Colonic mucosa (tissue), 4 donors: ENCODE data around the gene NKIRAS1. TPM values are rescaled to one million over a fixed set of nuclear protein-coding genes. Genes with fewer than 3 reads are reported as not detected.

Source experiments
- DNase-seq: peaks from one replicate; pipeline ENCODE4 v3.0.0-alpha.2; 2020
- H3K27ac ChIP-seq: fragments of 200-600 bp; one replicate; pipeline ENCODE4 v1.8.0; 2021
- H3K27me3 ChIP-seq: fragments of 200-600 bp; one replicate; pipeline ENCODE4 v1.8.0; 2021
- H3K36me3 ChIP-seq: fragments of 200-600 bp; one replicate; pipeline ENCODE4 v1.8.0; 2021
- H3K4me1 ChIP-seq: fragments of 200-600 bp; one replicate; pipeline ENCODE4 v1.8.0; 2021; ENCODE audit warnings: mild to moderate bottlenecking
- H3K4me3 ChIP-seq: fragments of 200-600 bp; one replicate; pipeline ENCODE4 v1.8.0; 2021
- H3K9ac ChIP-seq, 2 donors: one replicate each; pipeline ENCODE4 v1.7.0; 2013; ENCODE audit warnings: control low read depth in 2 of 2, low read depth in 2 of 2, low read length in 2 of 2
- H3K9me3 ChIP-seq: fragments of 200-600 bp; one replicate; pipeline ENCODE4 v1.8.0; 2021
- intact Hi-C: fragments of 100-400 bp; cut with DNase I; formaldehyde crosslinking; loops from one replicate; pipeline ENCODE4 v1.14.1; 2022
- total RNA-seq, 2 donors: library from RNA; stranded (reverse); fragmentation: NEBNext Ultra II Directional in 1 of 2; extraction: Animal tissue kit (Norgen Biotek cat#: 25700) in 1 of 2; gene quantifications; one replicate each; pipeline ENCODE4 v1.2.1, GENCODE V29; 2021
- TF ChIP-seq, protein P1 (sequence below): fragments of 200-600 bp; IDR thresholded peaks from one replicate; pipeline ENCODE4 v1.8.0; 2022; ENCODE audit warnings: antibody characterized with exemption, mild to moderate bottlenecking
- donor health status: healthy.
- donor health status: DM: no; HTN: no; CAD: no.
- donor health status: DM: no; HTN: no; CAD: no.

Gene NKIRAS1
- total RNA-seq, 2 donors from 2014 or later: 2.6 to 5.4 TPM

DNA sequence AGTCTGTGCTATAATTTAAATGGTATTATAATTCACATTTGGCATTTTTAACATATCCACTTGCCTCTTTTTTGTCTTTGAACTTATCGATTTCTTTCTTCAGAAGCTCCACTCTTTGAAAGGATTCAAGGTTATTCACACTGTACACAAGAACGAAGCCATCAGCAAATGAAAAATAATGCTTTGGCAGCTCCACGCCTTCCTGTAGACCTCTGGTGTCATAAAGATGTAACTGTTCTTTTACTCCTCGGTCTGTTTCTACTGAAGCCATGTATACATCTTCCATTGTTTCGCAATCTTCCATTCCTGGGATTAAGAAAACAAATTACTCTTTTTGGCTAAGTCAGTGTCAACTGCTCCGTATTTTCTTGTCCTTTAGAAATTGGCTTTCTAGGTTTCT, 16.0 kb downstream of the NKIRAS1 start:
- no peak for DNase-seq

DNA sequence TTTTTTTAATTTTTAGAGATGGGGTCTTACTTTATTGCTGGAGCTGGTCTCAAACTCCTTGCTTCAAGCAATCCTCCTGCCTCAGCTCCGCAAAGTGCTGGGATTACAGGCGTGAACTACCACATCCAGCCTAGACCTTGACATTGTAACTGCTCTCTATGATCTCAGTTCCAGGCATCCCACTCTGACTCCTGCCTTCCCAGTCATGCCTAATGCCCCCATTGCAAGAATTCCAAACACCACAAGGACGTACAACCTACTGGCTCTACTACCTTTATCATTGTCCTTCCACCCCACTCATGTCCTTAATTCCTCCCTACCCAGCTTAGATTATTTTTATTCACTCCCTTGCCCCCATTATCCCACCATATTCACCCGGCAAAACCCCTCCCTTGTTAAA, 21.6 kb downstream of the NKIRAS1 start:
- H3K36me3 ChIP-seq: no peaks in the 10 kb centered on the region

More for the DNA sequence above, 16.0 kb downstream of the NKIRAS1 start:
- no peaks in the 10 kb centered on the region for H3K4me1 ChIP-seq
- TF ChIP-seq, protein P1, sequence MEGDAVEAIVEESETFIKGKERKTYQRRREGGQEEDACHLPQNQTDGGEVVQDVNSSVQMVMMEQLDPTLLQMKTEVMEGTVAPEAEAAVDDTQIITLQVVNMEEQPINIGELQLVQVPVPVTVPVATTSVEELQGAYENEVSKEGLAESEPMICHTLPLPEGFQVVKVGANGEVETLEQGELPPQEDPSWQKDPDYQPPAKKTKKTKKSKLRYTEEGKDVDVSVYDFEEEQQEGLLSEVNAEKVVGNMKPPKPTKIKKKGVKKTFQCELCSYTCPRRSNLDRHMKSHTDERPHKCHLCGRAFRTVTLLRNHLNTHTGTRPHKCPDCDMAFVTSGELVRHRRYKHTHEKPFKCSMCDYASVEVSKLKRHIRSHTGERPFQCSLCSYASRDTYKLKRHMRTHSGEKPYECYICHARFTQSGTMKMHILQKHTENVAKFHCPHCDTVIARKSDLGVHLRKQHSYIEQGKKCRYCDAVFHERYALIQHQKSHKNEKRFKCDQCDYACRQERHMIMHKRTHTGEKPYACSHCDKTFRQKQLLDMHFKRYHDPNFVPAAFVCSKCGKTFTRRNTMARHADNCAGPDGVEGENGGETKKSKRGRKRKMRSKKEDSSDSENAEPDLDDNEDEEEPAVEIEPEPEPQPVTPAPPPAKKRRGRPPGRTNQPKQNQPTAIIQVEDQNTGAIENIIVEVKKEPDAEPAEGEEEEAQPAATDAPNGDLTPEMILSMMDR: no peak
- H3K27me3 ChIP-seq: no peaks in the 10 kb centered on the region
- H3K9me3 ChIP-seq: no peaks in the 10 kb centered on the region
- H3K4me3 ChIP-seq: no peak overlapping the region
- no peak overlapping the region for H3K27ac ChIP-seq
- H3K9ac ChIP-seq: no peak overlapping the region
- H3K36me3 ChIP-seq: no peaks in the 10 kb centered on the region
- intact Hi-C loops: no loop called here

DNA sequence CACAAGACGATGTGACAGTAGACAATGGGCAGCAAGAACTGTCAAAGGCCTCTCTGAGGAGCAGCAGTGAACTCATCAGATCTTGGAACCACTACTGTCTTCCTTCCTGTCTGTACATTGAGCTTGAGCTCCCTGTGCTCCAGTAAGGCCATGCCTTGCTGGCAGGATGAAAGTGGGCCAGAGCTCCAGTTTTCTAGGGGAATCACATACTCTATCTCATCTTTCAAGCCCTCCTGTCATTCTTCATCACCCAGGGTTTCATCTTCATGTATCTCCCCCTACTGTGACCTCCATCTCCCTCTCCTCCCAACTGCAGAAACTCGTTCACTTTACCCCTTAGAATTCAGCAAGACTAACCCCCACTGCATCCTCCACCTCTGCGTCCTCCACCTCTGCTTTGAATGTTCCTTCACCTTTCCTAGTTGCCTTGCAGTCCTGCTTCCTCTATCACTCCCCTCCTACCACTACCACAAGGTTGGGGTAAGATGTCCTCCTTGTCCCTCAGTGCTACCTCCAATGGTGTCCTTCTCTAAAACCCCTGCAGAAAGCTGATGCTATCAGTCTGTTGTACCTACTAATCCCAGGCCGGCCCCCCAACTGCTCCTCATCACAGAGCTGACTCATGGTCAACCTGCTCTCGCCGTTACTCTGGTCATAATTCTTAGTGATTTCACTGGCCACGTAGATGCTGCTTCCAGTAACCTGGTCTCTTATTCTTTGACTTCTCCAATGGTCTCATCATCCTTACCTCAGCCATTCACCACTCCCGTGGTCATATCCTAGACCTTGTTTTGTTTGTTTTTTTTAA, 22.3 kb downstream of the NKIRAS1 start:
- TF ChIP-seq, protein P1: no peak
- no peak for DNase-seq
- intact Hi-C loops: loop anchor here (10.0 kb wide), 1 partner anchor 360 kb away; no protein-coding TSS in a partner anchor
- no peaks in the 10 kb centered on the region for H3K4me1 ChIP-seq
- H3K9ac ChIP-seq: no peak overlapping the region
- H3K36me3 ChIP-seq: no peaks in the 10 kb centered on the region
- H3K27me3 ChIP-seq: no peaks in the 10 kb centered on the region
- no peak overlapping the region for H3K27ac ChIP-seq
- no peak overlapping the region for H3K4me3 ChIP-seq
- no peaks in the 10 kb centered on the region for H3K9me3 ChIP-seq

More for the DNA sequence above, 21.6 kb downstream of the NKIRAS1 start:
- Histone ChIP-seq H3K4me1 (no peaks in the 10 kb centered on the region), H3K4me3 (no peak overlapping the region), H3K9ac (no peak overlapping the region), H3K27me3 (no peaks in the 10 kb centered on the region), H3K9me3 (no peaks in the 10 kb centered on the region), H3K27ac (no peak overlapping the region)
- no peak for DNase-seq
- intact Hi-C loops: loop anchor here (10.0 kb wide), 1 partner anchor 360 kb away; no protein-coding TSS in a partner anchor
- TF ChIP-seq, protein P1: no peak

DNA sequence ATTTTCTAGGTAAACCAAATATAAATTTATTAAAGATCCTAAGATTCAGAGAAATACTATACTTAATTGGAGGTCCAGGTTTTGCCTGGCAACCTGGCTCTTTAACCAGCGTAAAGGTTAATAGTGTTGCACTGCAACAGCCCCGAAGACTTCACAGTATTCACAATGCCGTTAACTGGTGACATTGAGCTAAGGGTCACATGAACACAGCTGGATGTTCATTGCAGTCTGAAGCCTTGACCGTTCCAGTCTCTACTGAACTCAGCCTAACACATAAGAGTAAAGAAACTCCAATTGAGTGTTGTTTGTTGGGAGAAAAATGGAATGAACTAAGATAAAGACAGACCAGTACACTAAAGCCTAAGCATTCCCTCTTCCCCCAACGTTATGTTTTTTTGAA, 26.8 kb downstream of the NKIRAS1 start:
- TF ChIP-seq, protein P1: no peak
- intact Hi-C loops: loop anchor here (10.0 kb wide), 2 partner anchors 365 to 795 kb away; no protein-coding TSS in a partner anchor
- H3K4me3 ChIP-seq: no peak overlapping the region

DNA sequence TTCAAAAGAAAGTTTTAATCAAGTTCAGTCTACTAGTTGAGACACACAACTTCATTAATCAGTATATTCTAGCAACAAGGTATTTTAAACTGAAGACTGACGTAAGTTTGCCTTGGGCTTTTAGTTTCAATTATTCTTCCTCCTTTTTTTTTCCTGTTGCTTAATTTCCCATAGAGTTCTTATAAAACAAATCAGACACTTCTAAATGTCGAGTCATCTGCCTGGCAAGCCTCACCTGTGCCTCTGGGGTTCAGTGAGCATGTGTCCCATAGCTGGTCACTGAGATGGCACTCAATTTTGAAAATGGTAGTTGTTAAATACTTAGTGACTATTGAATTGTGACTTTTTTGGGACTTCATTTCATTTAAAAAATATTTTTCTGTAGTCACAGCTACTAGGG, 27.4 kb downstream of the NKIRAS1 start:
- Histone ChIP-seq H3K9ac (no peak overlapping the region), H3K36me3 (no peaks in the 10 kb centered on the region), H3K4me3 (no peak overlapping the region), H3K4me1 (no peaks in the 10 kb centered on the region), H3K27ac (no peak overlapping the region), H3K27me3 (no peaks in the 10 kb centered on the region), H3K9me3 (no peaks in the 10 kb centered on the region)
- TF ChIP-seq, protein P1: no peak
- intact Hi-C loops: loop anchor here (10.0 kb wide), 1 partner anchor 795 kb away; no protein-coding TSS in a partner anchor
- no peak for DNase-seq

More for the DNA sequence above, 26.8 kb downstream of the NKIRAS1 start:
- Histone ChIP-seq H3K9me3 (no peaks in the 10 kb centered on the region), H3K27me3 (no peaks in the 10 kb centered on the region), H3K4me1 (no peaks in the 10 kb centered on the region), H3K36me3 (no peaks in the 10 kb centered on the region), H3K27ac (no peak overlapping the region), H3K9ac (no peak overlapping the region)
- no peak for DNase-seq
